K562 (cell line): ENCODE data around the gene SYF2. TPM values are rescaled to one million over a fixed set of nuclear protein-coding genes. Genes with fewer than 3 reads are reported as not detected.

Experiments used
- CHAMP1 ChIP-seq: fragments of 450-650 bp; IDR thresholded peaks from 2 replicates; pipeline ENCODE4 v1.6.1; 2016; ENCODE audit warnings: mild to moderate bottlenecking
- DIDO1 ChIP-seq: fragments of 450-650 bp; IDR thresholded peaks from 2 replicates; pipeline ENCODE4 v1.6.1; 2016; ENCODE audit warnings: low read depth, missing biosample characterization, missing genetic modification characterization
- GTF2E2 ChIP-seq: fragments of 200-800 bp; sonication (Bioruptor generic); IDR thresholded peaks from 2 replicates; pipeline ENCODE4 v1.6.1; 2016; ENCODE audit warnings: missing genetic modification characterization, missing compliant biosample characterization
- HDAC3 ChIP-seq: fragments of 450-650 bp; IDR thresholded peaks from 2 replicates; pipeline ENCODE4 v1.6.1; 2018; ENCODE audit warnings: borderline replicate concordance, mild to moderate bottlenecking, moderate library complexity; ENCODE audit not compliant: partially characterized antibody
- HNRNPK ChIP-seq: fragments of 200-400 bp; formaldehyde crosslinking; IDR thresholded peaks from one replicate; pipeline ENCODE4 v1.6.1; 2018; ENCODE audit warnings: mild to moderate bottlenecking, low read depth, low read length; ENCODE audit not compliant: poor library complexity, severe bottlenecking
- KDM4B ChIP-seq, 2 experiments: fragments of 450-650 bp in 1 of 2; sonication (generic) in 1 of 2; IDR thresholded peaks; 2 replicates each; pipeline ENCODE4 v1.6.1; 2016 to 2017; ENCODE audit warnings: borderline replicate concordance in 2 of 2, antibody characterized with exemption in 1 of 2, low read depth in 1 of 2, mild to moderate bottlenecking in 1 of 2
- RBM39 ChIP-seq: fragments of 200-400 bp; formaldehyde crosslinking; optimal IDR thresholded peaks from 2 replicates; pipeline ENCODE3; 2018; ENCODE audit warnings: low read depth, low read length
- SNAPC5 ChIP-seq: fragments of 250-450 bp; sonication (Bioruptor Pico); IDR thresholded peaks from 2 replicates; pipeline ENCODE4 v1.8.0; 2021; ENCODE audit warnings: moderate library complexity, mild to moderate bottlenecking, inconsistent platforms
- SOX6 ChIP-seq: fragments of 450-650 bp; IDR thresholded peaks from 2 replicates; pipeline ENCODE4 v1.6.1; 2014; ENCODE audit warnings: mild to moderate bottlenecking
- ZBTB7A ChIP-seq: IDR thresholded peaks from 2 replicates; pipeline ENCODE4 v1.6.1; 2011; ENCODE audit warnings: low read depth, mild to moderate bottlenecking, low read length, moderate library complexity, borderline replicate concordance; ENCODE audit not compliant: control insufficient read depth
- ZC3H8 ChIP-seq: fragments of 450-650 bp; IDR thresholded peaks from 2 replicates; pipeline ENCODE4 v1.6.1; 2017
- ZNF134 ChIP-seq: fragments of 250-450 bp; sonication (Bioruptor Pico); conservative IDR thresholded peaks from 2 replicates; pipeline ENCODE4 v1.4.0; 2020
- ZNF318 ChIP-seq, 2 experiments: fragments of 450-650 bp; IDR thresholded peaks; 2 replicates each; pipeline ENCODE4 v1.6.1; 2016; ENCODE audit warnings: mild to moderate bottlenecking in 2 of 2, borderline replicate concordance in 1 of 2, low read depth in 1 of 2, moderate library complexity in 1 of 2
- ZSCAN29 ChIP-seq: fragments of 450-650 bp; IDR thresholded peaks from 2 replicates; pipeline ENCODE4 v1.6.1; 2017
- polyA plus RNA-seq, 8 experiments: library from polyadenylated mRNA; depleted of rRNA in 4 of 8; stranded (reverse) in 5 of 8; unstranded in 3 of 8; fragments of >200 nt; fragmentation: Nextera tagmentation in 2 of 8; fragmentation: Illumina TruSeq in 1 of 8; extraction: Ambion mirVana in 2 of 8; extraction: Trizol in 1 of 8; gene quantifications; 2 replicates each; pipeline versions ENCODE4 v1.2.1 to v1.2.3, GENCODE V29; 2011 to 2014; ENCODE audit warnings: inconsistent platforms in 1 of 8, missing spikeins in 1 of 8
- total RNA-seq, 7 experiments: library from RNA; depleted of rRNA in 6 of 7; stranded (reverse); fragments of >200 nt in 6 of 7; fragmentation: Illumina TruSeq in 2 of 7; extraction: Trizol in 2 of 7; gene quantifications; 2 replicates each; pipeline versions ENCODE4 v1.2.1 to v1.2.3, GENCODE V29; 2011 to 2021; ENCODE audit warnings: low replicate concordance in 1 of 7

SYF2 gene
- total and polyA plus RNA-seq, 9 of the 15 experiments (the other 6 are each of a cell fraction or from before 2014, with no cell fraction given), result 20.9 to 69.0 (median 43.2) TPM

GRCh38 chr1:25232866-25233784 is 823 bp upstream of the SYF2 start (continued):
- TF ChIP-seq ZNF318 (IDR thresholded peaks at IDR 0.05; ENCODE audit: borderline replicate concordance in 1 of 2, low read depth in 1 of 2), result peak in 1 of 2 experiments; percentile 80; a peak in 1 of 4 replicates
- no peak for TF ChIP-seq SNAPC5 (CRISPR knock-in tag)
- no peak for TF ChIP-seq KDM4B (IDR thresholded peaks at IDR 0.05; ENCODE audit: borderline replicate concordance in 2 of 2, low read depth in 1 of 2)
- no peak for TF ChIP-seq ZSCAN29
- peak; percentile 23; the same call in 1 of the 2 replicates for TF ChIP-seq ZBTB7A
- TF ChIP-seq SOX6, result peak; percentile 93
- no peak for TF ChIP-seq HNRNPK
- no peak for TF ChIP-seq ZNF134 (CRISPR knock-in tag)
- TF ChIP-seq HDAC3, result peak; percentile 57
- no peak for TF ChIP-seq DIDO1 (tag)
- TF ChIP-seq ZC3H8, result no peak
- TF ChIP-seq CHAMP1, result peak; percentile 73; the same call in 1 of the 2 replicates
- TF ChIP-seq RBM39, result no peak
- no peak; the same call in none of the 2 replicates for TF ChIP-seq GTF2E2 (tag)
